GM18511 (cell line): ENCODE data around the gene APOOL.
"Not testable (repeated sequence)": the region's sequence is repeated elsewhere in the genome, so short reads cannot be mapped to it uniquely, and the experiment has no call there.

Experiments used
- ATAC-seq: cut with Tn5 transposase; IDR thresholded peaks from one replicate; pipeline ENCODE4 v1.9.1; 2021; ENCODE audit warnings: mild to moderate bottlenecking, moderate library complexity; ENCODE audit not compliant: unreplicated experiment

APOOL gene

GRCh38 chrX:85077247-85077646 lies 73.6 kb downstream of the APOOL start:
- ATAC-seq: not testable (repeated sequence)

- peak; percentile 91 for ATAC-seq
Observed at GRCh38 chrX:85084770-85085393, 81.2 kb downstream of the APOOL start.

GRCh38 chrX:85089321-85089840 lies 85.7 kb downstream of the APOOL start:
- no peak for ATAC-seq

GRCh38 chrX:85107407-85107806 lies 103.7 kb downstream of the APOOL start:
- no peak for ATAC-seq

GRCh38 chrX:85108165-85108564 lies 104.5 kb downstream of the APOOL start:
- ATAC-seq: no peak

- ATAC-seq: peak; percentile 57
Observed at GRCh38 chrX:85109235-85109634, 105.6 kb downstream of the APOOL start.

- no peak for ATAC-seq
Observed at GRCh38 chrX:85111347-85111746, 107.7 kb downstream of the APOOL start.

GRCh38 chrX:85112293-85112692 lies 108.6 kb downstream of the APOOL start:
- no peak for ATAC-seq

- no peak for ATAC-seq
Observed at GRCh38 chrX:85113746-85114145, 110.1 kb downstream of the APOOL start.

GRCh38 chrX:85114171-85114570 lies 110.5 kb downstream of the APOOL start:
- no peak for ATAC-seq

- ATAC-seq: no peak
Observed at GRCh38 chrX:85114776-85115175, 111.1 kb downstream of the APOOL start.

- ATAC-seq: no peak
Observed at GRCh38 chrX:85115252-85115651, 111.6 kb downstream of the APOOL start.

- no peak for ATAC-seq
Observed at GRCh38 chrX:85136409-85136808, 132.7 kb downstream of the APOOL start.

GRCh38 chrX:85139422-85139821 lies 135.7 kb downstream of the APOOL start:
- no peak for ATAC-seq

GRCh38 chrX:85140964-85141363 lies 137.3 kb downstream of the APOOL start:
- ATAC-seq: no peak
